Measurements from ENCODE around the gene MAP3K3.

The MAP3K3 gene

DNA sequence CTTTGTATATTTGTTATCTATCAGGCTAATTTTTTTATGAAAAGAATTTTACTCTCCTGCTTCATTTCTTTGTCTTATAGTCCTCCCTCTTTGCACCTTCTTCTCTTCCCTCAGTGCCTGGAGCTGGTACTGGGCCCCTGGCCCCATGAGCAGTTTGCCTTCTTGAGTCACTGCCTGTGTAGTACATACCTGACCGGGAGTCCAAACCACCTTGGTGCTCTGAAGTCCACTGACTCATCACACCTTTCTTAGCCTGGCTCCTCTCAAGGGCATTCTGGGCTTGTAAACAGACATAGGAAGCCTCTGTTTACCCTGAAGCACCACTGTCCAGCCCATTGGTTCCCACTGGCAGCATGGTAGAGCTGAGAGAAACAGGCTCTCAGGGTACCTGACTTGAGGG lies 32.6 kb upstream of the MAP3K3 start:
- TF ChIP-seq, protein P1, sequence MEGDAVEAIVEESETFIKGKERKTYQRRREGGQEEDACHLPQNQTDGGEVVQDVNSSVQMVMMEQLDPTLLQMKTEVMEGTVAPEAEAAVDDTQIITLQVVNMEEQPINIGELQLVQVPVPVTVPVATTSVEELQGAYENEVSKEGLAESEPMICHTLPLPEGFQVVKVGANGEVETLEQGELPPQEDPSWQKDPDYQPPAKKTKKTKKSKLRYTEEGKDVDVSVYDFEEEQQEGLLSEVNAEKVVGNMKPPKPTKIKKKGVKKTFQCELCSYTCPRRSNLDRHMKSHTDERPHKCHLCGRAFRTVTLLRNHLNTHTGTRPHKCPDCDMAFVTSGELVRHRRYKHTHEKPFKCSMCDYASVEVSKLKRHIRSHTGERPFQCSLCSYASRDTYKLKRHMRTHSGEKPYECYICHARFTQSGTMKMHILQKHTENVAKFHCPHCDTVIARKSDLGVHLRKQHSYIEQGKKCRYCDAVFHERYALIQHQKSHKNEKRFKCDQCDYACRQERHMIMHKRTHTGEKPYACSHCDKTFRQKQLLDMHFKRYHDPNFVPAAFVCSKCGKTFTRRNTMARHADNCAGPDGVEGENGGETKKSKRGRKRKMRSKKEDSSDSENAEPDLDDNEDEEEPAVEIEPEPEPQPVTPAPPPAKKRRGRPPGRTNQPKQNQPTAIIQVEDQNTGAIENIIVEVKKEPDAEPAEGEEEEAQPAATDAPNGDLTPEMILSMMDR (IDR thresholded peaks at IDR 0.05), result no peak

DNA sequence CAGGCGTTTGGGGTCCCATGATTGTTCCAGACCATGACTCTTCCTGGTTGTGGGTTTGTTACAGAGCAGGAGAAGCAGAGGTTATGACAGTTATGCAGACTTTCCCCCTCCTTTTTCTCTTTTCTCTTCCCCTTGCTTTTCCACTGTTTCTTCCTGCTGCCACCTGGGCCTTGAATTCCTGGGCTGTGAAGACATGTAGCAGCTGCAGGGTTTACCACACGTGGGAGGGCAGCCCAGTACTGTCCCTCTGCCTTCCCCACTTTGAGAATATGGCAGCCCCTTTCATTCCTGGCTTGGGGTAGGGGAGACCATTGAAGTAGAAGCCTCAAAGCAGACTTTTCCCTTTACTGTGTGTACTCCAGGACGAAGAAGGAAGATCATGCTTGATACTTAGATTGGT lies 29.4 kb upstream of the MAP3K3 start:
- TF ChIP-seq, protein P1 (IDR thresholded peaks at IDR 0.05), result no peak

DNA sequence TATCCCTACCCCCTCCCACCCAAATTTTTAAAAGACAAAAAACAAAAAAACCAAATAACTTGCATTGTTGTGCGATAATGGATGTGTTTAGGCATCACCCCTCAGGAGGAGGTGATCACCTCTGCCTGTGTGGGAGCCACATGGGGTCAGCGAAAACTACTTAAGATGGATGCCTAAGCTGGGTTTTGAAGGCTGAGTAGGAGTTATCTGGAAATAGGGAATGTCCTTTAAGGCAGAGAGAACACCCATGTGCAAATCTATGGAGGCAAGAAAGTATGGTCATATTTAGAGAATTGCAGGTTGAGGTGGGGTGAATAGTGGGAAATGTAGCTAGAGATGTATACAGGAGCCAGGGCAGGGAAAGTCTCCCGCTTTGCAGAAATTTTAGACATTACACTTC lies 27.1 kb upstream of the MAP3K3 start:
- TF ChIP-seq, protein P1 (IDR thresholded peaks at IDR 0.05), result no peak

DNA sequence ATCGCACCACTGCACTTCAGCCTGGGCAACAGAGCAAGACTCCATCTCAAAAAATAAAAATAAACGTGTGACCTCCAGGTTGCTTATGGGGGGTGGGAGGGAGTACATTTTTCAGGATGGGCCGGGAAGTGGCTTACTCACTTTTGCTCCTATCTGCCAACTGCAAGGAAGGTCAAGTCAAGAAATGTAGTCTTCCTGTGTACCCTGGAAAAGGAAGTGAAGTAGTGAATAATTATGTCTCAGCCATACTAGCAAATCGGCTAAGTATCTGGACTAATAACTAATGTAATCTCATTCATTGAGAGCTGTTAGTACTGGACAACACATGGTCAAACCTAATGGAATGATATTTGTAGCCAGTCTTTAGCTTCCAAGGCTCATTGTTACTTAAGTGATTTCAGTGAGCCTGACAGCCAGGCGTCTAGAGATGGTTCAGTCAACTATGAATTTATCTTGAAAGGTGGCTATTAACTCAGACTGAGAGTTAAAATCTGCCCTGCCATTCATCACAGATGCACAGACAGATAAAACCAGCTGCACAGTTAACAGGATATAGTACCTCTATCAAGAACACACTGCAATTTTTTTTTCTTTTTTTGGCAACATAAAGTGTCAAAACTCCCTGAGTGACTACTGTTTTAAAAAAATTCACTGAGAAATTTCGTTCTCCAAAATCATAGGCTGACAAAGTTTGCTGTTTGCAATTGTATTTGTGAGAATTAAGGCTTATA lies 25.2 kb upstream of the MAP3K3 start:
- TF ChIP-seq, protein P1 (IDR thresholded peaks at IDR 0.05), result no peak

DNA sequence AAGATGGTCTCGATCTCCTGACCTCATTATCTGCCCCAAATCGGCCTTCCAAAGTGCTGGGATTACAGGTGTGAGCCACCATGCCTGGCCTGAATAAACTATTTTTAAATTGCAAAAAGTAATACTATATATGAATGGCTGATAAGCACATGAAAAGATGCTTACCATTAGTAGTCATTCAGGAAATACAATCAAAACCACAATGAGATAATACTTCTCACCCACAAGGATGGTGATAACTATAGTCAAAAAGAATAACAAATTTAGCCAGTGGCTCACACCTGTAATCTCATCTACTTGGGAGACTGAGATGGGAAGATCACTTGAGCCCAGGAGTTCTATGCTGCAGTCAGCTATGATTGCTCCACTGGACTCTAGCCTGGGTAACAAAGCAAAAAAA lies 23.9 kb upstream of the MAP3K3 start:
- TF ChIP-seq, protein P1 (IDR thresholded peaks at IDR 0.05), result no peak

DNA sequence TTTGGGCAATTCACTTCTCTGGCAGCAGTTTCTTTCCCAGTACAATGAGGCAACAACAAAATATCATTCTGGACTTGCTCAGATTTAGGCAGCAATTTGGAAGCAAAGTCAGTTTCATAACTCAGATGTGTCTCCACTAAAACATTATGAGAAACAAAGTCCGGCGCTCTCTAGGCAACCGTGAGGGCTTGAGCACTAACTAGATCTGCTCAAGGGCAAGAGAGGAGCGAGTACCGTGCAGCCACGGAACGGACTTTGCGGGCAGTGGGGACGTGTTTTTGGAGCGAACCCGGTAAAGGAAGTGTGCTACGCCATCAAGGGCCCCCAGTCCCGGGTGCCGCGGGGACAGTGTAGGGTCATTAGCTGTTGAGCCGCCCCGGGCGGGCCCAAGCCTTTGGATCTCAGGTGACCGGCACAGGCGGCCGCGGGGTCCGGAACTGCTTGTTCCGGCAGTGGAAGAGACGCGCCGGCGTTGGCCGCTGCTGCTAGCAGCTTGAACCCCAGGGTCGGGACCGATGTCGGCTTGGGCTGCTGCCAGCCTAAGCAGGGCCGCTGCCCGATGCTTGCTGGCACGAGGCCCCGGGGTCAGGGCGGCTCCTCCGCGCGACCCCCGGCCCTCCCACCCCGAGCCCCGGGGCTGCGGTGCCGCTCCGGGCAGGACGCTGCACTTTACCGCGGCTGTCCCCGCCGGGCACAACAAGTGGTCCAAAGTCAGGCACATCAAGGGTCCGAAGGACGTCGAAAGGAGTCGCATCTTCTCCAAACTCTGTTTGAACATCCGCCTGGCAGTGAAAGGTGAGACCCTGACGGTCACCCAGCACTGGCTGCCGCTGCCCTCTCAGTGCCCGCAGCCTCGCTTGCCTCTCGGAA lies 21.4 kb upstream of the MAP3K3 start, which contains the start of gene TACO1:
Gene TACO1, plus strand, starts transcription at position 327 of the 870 bp plus-strand sequence. Its CDS starts 189 bp downstream, at position 516.
- TF ChIP-seq, protein P1 (IDR thresholded peaks at IDR 0.05), result no peak

DNA sequence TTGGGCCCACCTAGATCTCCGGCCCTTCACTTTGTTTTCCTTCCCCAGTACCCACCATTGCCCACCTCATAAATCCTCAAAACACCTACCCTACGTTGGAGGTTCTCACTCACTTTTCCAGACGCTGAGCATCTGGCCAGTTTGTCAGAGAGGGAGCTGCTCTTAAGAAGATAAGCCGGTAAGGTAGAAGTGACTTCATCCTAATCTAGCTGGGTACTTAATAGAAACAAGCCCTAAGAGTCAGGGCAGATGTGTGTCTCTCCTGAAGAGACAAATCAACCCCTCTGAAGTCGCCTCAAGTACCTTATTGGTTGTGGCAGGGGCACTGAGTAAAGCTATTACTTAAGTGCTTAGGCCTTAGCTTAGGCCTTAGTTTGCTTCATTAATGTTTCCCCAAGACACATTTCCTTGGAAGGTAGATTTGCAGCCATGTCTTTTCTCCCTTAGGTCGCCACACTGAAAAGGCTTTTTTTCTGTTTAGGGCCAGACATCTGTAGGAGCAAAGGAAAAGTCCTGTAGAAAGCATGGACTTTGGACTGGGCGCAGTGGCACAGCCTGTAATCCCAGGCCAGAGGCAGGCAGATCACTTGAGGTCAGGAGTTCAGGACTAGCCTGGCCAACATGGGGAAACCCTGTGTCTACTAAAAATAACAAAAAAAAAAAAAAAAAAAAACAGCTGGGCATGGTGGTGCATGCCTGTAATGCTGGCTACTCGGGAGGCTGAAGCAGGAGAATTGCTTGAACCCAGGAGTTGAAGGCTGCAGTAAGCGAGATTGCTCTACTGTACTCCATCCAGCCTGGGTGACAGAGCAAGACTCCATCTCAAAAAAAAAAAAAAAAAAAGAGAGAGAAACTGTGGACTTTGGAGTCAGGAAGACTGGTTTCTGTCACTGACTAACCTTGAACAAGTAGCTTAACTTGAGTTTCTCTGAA lies 20.5 kb upstream of the MAP3K3 start:
- TF ChIP-seq, protein P1 (IDR thresholded peaks at IDR 0.05), result no peak
